ENCODE results near the gene MAP3K5.

The MAP3K5 gene

DNA sequence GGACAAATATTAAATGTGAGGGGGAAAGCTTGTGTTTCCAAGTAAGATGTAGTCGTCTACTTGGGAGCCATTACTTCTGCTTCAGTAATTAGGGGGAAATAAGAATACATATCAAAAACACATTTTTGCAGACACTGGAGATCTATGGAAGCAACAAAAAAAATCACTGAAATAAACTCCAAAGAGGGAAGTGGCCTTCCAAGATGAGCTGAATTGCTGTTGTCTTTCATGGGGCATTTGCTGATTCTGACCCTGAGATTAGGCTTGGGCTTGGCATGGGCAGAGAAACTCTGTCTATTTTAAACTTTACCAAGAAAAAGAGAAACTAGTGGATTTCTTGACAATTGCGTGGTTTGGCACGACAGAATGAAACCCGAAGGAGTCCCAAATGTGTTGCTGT lies 120.1 kb downstream of the MAP3K5 start:
- DNase-seq: no peak

GRCh38 chr6:136669299-136669699 lies 123.0 kb downstream of the MAP3K5 start:
- DNase-seq: no peak

GRCh38 chr6:136668571-136668970 lies 123.7 kb downstream of the MAP3K5 start:
- DNase-seq: no peak

- no peak for DNase-seq
Measured at GRCh38 chr6:136666041-136666440, 126.2 kb downstream of the MAP3K5 start.

- no peak for DNase-seq
Measured at GRCh38 chr6:136662347-136663237, 129.7 kb downstream of the MAP3K5 start.

DNA sequence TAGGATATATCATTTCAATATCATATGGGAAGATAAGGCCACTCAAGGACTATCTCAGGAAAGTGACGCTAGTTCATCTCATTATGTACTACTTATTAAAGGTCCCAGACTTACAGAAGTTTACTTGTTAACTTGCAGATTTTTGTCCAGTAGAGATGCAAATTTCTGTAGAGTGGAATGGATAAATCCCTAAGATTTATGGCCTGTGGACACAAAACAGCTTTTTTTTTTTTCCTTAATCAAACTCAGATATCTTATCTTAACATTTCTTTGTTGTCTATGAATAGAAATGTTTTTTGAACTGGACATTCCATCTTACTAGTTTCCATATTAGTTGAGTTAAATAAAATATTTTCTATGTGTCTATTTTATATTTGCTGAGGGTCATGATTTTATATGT lies 131.6 kb downstream of the MAP3K5 start:
- no peak for DNase-seq

DNA sequence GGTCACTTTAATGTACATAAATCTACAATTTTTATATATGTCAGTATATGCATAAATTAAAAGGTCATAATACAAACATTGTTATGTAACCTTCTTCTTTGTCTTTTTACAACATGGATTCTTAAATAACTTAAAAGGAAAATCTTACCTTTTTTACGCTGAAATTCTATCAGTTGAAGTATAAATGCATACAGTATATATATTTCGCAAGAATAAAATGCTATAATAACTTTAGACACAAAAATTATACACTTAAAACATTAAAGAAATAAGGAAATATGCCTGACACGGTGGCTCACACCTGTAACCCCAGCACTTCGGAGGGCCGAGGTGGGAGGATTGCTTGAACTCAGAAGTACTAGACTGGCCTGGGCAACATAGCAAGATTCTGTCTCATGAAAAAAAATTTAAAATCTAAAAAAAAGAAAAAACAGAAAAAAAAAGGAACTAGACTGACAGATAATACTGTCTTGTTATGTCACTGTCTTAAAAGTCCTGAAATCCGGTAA lies 132.2 kb downstream of the MAP3K5 start:
- no peak for DNase-seq

GRCh38 chr6:136658711-136659110 lies 133.6 kb downstream of the MAP3K5 start:
- DNase-seq: no peak

- no peak for DNase-seq
Measured at GRCh38 chr6:136657666-136658065, 134.6 kb downstream of the MAP3K5 start.

- no peak for DNase-seq
Measured at GRCh38 chr6:136656121-136656520, 136.2 kb downstream of the MAP3K5 start.

DNA sequence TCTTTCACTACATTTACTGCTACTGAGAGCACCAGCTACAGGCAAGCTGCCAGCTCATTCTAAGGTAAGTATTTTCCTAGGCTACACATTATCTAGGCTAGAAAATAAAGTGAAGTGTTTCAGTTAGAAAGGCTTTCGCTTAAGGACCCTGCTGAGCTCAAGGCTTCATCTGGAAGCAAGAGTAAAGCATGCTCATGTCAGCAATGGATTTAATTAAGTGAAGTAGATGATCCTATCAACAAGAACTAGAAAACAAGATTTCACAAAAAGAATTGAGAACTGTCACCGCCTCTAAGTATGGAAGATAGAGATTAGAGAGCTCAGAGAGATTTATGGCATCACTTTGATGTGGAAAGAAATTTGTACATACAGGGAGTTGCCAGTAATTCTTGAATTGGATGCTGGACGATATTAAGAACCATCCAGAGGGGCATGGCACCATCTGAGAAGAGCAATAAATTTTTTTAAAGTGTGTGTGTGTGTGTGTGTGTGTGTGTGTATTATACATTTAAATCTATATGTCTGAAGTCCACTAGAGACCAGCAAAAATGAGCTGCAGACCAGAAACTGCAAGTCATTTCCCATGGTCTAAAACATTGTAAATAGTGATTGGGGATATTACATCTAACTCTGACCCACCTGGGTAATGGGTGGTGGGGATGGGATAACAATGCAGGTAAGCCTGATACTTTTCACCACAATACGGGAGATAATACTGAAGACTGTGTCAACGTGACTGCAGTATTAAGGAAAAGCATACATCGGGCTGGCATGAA lies 136.8 kb downstream of the MAP3K5 start:
- peak; percentile 50 for DNase-seq

- DNase-seq: no peak
Measured at GRCh38 chr6:136654086-136654485, 138.2 kb downstream of the MAP3K5 start.

GRCh38 chr6:136652656-136653055 lies 139.6 kb downstream of the MAP3K5 start:
- no peak for DNase-seq

GRCh38 chr6:136651982-136652381 lies 140.3 kb downstream of the MAP3K5 start:
- no peak for DNase-seq

DNA sequence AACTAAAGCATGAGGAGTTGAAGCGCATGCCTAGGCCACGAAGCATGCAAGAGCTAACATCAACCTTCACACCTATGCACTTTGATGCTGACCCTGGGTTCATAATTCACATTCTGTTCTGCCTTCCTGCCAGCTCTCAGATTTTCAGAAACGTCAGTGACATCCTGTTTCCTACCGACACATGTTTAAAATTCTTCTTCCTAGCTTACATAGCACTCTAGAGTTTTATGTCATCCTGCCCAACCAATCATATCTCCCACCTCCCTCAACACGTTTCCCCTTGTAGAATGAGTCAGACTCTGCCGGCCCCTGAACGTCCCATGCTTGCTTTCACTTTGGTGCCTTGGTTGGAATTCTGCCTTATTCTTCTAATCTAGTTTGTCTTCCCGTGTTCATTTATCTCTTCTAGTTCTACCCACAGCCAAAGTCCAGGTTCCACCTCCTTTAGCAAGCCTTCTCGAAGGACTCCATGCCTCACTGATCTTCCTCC lies 144.9 kb downstream of the MAP3K5 start:
- DNase-seq: no peak

- DNase-seq: no peak
Measured at GRCh38 chr6:136646377-136646776, 145.9 kb downstream of the MAP3K5 start.

DNA sequence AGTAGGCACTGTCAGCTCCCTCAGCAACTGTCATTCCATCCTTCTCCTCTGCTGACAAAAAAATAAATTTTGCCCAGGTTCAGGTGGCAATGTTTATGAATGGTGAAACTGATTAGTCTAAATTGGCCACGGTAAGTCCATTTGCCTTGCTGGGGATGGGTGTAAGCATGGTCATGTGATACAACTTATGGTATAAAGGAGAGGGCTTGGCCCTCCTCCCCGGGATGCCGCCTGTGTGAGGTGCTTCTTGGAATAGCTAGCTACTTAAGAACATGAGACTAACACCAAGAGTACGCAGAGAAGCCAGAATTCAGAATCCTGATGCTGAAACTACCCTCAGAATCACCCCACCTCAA lies 147.7 kb downstream of the MAP3K5 start:
- DNase-seq: no peak

GRCh38 chr6:136643850-136644596 lies 148.3 kb downstream of the MAP3K5 start:
- peak; percentile 7 for DNase-seq

GRCh38 chr6:136641873-136642465 lies 150.3 kb downstream of the MAP3K5 start:
- DNase-seq: no peak

DNA sequence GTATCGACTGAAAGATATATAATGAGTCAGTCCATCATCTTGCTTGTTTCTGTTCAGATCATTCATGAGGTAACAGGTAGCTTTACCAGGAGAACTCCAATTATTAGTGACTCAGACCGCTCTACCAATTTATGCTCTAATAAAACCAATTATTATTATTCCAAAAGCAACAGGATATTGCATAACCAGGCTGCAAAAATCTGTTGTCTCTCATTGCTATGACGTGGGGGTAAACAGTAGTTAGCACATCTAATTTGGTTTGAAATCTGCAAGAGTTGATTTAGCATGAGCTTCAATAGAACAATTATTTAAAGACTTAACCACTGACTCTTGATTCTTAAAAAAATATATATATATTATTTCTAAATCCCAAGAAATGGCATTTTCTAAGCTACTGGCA lies 151.1 kb downstream of the MAP3K5 start:
- DNase-seq: no peak

DNA sequence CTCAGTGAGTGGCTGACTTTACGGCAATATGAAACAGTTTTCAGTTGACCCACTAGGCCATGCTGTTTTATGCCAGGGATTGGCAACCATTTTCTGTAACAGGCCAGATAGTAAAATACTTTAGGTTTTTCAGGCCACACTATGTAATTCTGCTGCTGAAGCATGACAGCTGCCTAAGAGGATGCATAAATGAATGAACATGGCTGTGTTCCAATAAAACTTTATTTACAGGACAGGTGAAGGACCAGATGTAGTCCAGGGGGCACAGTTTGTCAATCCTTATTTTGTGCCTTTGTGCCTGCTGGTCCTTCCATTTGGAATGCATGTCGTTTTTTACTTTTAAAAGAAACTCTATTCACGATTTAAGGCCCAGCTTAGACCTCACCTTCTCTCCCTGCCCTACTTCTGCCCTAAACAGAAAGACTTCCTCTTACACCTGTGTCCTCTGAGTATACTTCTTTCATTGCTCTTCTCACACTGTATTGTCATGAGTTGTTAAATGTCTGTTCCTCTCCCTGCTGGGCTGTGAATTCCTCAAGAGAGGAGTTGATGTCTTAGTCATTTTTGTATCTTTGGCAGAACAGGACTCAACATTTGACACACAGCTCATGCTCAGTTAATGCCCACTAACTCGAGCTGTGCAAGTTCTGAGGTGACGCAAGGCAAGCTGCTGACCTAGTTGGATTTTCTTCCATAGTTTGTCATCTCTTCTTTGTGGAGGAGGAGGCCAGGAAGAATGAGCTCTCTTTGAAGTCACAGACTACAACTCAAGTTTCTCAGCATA lies 152.0 kb downstream of the MAP3K5 start:
- DNase-seq: no peak

- DNase-seq: no peak
Measured at GRCh38 chr6:136639702-136640101, 152.6 kb downstream of the MAP3K5 start.
